Trophoblast cell (in vitro differentiated cells and primary cell): ENCODE data around the gene LYSET.

Experiments used
- DNase-seq, 2 donors: peaks; one replicate each; pipeline ENCODE4 v3.0.0-alpha.2; 2016
- H2AFZ ChIP-seq: 2 replicates; pipeline ENCODE4 v1.6.1; 2013; ENCODE audit warnings: low read length, moderate library complexity, mild to moderate bottlenecking; ENCODE audit not compliant: insufficient read depth, poor library complexity
- H2AK5ac ChIP-seq: 2 replicates; pipeline ENCODE4 v1.6.1; 2013; ENCODE audit warnings: mild to moderate bottlenecking, low read length
- H2BK120ac ChIP-seq: 2 replicates; pipeline ENCODE4 v1.6.1; 2013; ENCODE audit warnings: low read length, mild to moderate bottlenecking, moderate library complexity; ENCODE audit not compliant: insufficient read depth, poor library complexity
- H2BK12ac ChIP-seq: 2 replicates; pipeline ENCODE4 v1.6.1; 2013; ENCODE audit warnings: mild to moderate bottlenecking, low read length, moderate library complexity
- H2BK5ac ChIP-seq: 2 replicates; pipeline ENCODE4 v1.6.1; 2013; ENCODE audit warnings: low read length, low read depth, moderate library complexity, mild to moderate bottlenecking; ENCODE audit not compliant: poor library complexity
- H3K14ac ChIP-seq: 2 replicates; pipeline ENCODE4 v1.6.1; 2013; ENCODE audit warnings: mild to moderate bottlenecking, low read length
- H3K18ac ChIP-seq: 2 replicates; pipeline ENCODE4 v1.6.1; 2013; ENCODE audit warnings: mild to moderate bottlenecking, low read length
- H3K23ac ChIP-seq: 2 replicates; pipeline ENCODE4 v1.6.1; 2013; ENCODE audit warnings: low read length
- H3K27ac ChIP-seq: 2 replicates; pipeline ENCODE4 v1.5.1; 2013; ENCODE audit warnings: low read depth, mild to moderate bottlenecking, inconsistent platforms, low read length, moderate library complexity
- H3K27me3 ChIP-seq: 2 replicates; pipeline ENCODE4 v1.6.1; 2013; ENCODE audit warnings: inconsistent platforms, mild to moderate bottlenecking, low read length, moderate library complexity; ENCODE audit not compliant: insufficient read depth
- H3K36me3 ChIP-seq, 2 experiments: 1 replicate in 1 of 2; 2 replicates in 1 of 2; pipeline ENCODE4 v1.6.1; 2013; ENCODE audit warnings: low read length in 2 of 2, mild to moderate bottlenecking in 2 of 2, moderate library complexity in 1 of 2; ENCODE audit not compliant: insufficient read depth in 2 of 2, control insufficient read depth in 1 of 2
- H3K4ac ChIP-seq: 2 replicates; pipeline ENCODE4 v1.6.1; 2013; ENCODE audit warnings: low read depth, mild to moderate bottlenecking, low read length, moderate library complexity
- H3K4me1 ChIP-seq, 2 experiments: 1 replicate in 1 of 2; 2 replicates in 1 of 2; pipeline ENCODE4 v1.6.1; 2013; ENCODE audit warnings: low read length in 2 of 2, mild to moderate bottlenecking in 2 of 2, moderate library complexity in 1 of 2; ENCODE audit not compliant: insufficient read depth in 2 of 2, control insufficient read depth in 1 of 2
- H3K4me2 ChIP-seq: 2 replicates; pipeline ENCODE4 v1.6.1; 2013; ENCODE audit warnings: inconsistent platforms, mild to moderate bottlenecking, low read length, moderate library complexity
- H3K4me3 ChIP-seq: 2 replicates; pipeline ENCODE4 v1.5.1; 2013; ENCODE audit warnings: mild to moderate bottlenecking, low read depth, low read length, inconsistent platforms
- H3K79me1 ChIP-seq: one replicate; pipeline ENCODE4 v1.6.1; 2013; ENCODE audit warnings: low read length
- H3K79me2 ChIP-seq: 2 replicates; pipeline ENCODE4 v1.6.1; 2013; ENCODE audit warnings: low read length, mild to moderate bottlenecking; ENCODE audit not compliant: control insufficient read depth, insufficient read depth, poor library complexity
- H3K9ac ChIP-seq: 2 replicates; pipeline ENCODE4 v1.6.1; 2013; ENCODE audit warnings: mild to moderate bottlenecking, low read length
- H3K9me3 ChIP-seq: 2 replicates; pipeline ENCODE4 v1.6.1; 2013; ENCODE audit warnings: low read depth, mild to moderate bottlenecking, control low read depth, inconsistent platforms, low read length; ENCODE audit not compliant: insufficient read depth
- H4K12ac ChIP-seq: 2 replicates; pipeline ENCODE4 v1.6.1; 2013; ENCODE audit warnings: low read depth, mild to moderate bottlenecking, low read length, moderate library complexity
- H4K8ac ChIP-seq: 2 replicates; pipeline ENCODE4 v1.6.1; 2013; ENCODE audit warnings: low read depth, mild to moderate bottlenecking, low read length, moderate library complexity
- H4K91ac ChIP-seq: one replicate; pipeline ENCODE4 v1.6.1; 2013; ENCODE audit warnings: low read depth, mild to moderate bottlenecking, low read length, moderate library complexity
- WGBS: extraction: QIAGEN DNeasy Blood & Tissue Kit; methylation state at CpG from one replicate; pipeline ENCODE4 v1.1.7; 2013; ENCODE audit warnings: missing lambda C conversion rate; ENCODE audit not compliant: insufficient read length, insufficient coverage; ENCODE audit errors: extremely low coverage; 5-methylcytosine and 5-hydroxymethylcytosine counted together

LYSET gene

DNA sequence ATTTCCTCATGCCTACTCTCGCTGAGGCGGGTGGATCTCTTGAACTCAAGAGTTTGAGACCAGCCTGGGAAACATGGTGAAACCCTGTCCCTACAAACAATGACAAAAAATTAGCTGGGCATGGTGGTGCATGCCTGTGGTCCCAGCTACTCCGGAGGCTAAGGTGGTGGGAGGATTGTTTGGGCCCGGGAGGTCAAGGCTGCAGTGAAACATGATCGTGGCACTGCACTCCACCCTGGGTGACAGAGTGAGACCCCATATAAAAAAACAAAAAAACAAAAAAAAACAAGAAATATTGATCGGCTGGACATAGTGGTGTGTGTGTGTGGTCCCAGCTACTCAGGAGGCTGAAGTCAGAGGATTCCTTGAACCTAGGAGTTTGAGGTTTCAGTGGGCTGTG, 9.6 kb upstream of the LYSET start:
- no peak overlapping the region for H3K4me3 ChIP-seq
- H2BK5ac ChIP-seq: no peak overlapping the region
- no peak overlapping the region for H2AK5ac ChIP-seq
- WGBS: no CpG with 5 or more reads among the region's 6 CpGs
- H3K79me1 ChIP-seq: no peaks in the 10 kb centered on the region
- no peak overlapping the region for H2BK12ac ChIP-seq
- no peak overlapping the region for H3K9ac ChIP-seq
- H3K23ac ChIP-seq: no peak overlapping the region
- H3K4ac ChIP-seq: no peak overlapping the region
- H4K12ac ChIP-seq: no peak overlapping the region
- no peaks in the 10 kb centered on the region for H3K4me1 ChIP-seq
- no peaks in the 10 kb centered on the region for H3K79me2 ChIP-seq
- no peaks in the 10 kb centered on the region for H3K27me3 ChIP-seq
- no peak overlapping the region for H3K14ac ChIP-seq
- H3K4me2 ChIP-seq: no peak overlapping the region
- no peak overlapping the region for H3K18ac ChIP-seq
- no peak overlapping the region for H4K91ac ChIP-seq
- no peak overlapping the region for H2AFZ ChIP-seq
- H2BK120ac ChIP-seq: no peak overlapping the region
- no peaks in the 10 kb centered on the region for H3K9me3 ChIP-seq
- DNase-seq: no peak
- no peak overlapping the region for H4K8ac ChIP-seq
- no peaks in the 10 kb centered on the region for H3K36me3 ChIP-seq
- no peak overlapping the region for H3K27ac ChIP-seq

DNA sequence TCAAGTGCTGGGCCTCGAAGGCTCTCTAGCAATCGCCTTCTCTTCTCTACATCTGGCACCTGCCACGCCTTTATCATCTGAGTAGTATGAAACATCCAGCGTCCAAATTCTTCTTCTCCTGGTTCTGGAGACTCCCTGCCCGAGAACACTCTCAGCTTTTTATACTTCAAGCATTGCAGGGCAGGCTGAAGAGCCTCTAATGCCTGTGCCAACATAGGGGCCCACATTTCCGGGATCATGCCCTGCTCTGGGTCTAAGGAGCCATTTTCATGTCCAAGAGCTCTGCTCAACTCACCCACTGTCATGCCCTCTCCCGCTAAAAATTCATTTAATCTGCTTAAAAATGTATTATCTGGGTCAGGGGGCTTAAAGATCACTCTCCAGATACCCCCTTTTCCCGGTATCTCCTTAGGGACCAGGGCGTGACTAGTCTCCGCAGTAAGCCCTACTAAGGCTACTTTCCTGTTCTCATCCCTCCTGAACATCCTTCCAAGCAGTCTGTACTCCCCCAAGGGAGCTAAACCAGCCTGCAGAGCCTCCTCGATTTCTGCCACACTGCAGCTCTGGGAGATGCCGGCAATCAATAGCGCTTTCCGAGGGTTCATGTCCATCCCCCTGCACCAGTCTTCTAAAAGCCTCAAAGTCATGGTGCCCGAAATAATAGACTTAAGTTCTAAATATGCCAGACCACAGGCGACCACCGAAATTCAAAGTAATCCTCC, 1.4 kb upstream of the LYSET start:
- Histone ChIP-seq H3K79me1 (peaks cover 8% of the 10 kb centered on the region), H2BK5ac (no peak overlapping the region), H3K36me3 (peaks cover 4 to 5% of the 10 kb centered on the region in 2 experiments), H2BK120ac (no peak overlapping the region), H2AK5ac (no peak overlapping the region), H3K4me1 (peaks cover 2 to 3% of the 10 kb centered on the region in 2 experiments), H3K23ac (no peak overlapping the region), H2AFZ (no peak overlapping the region), H4K91ac (no peak overlapping the region), H3K9ac (no peak overlapping the region), H4K12ac (no peak overlapping the region), H3K9me3 (no peaks in the 10 kb centered on the region), H4K8ac (no peak overlapping the region), H2BK12ac (no peak overlapping the region), H3K4ac (no peak overlapping the region), H3K27ac (no peak overlapping the region), H3K18ac (no peak overlapping the region), H3K4me2 (peak overlapping the region; percentile 78), H3K27me3 (no peaks in the 10 kb centered on the region), H3K79me2 (peaks cover 3% of the 10 kb centered on the region), H3K4me3 (peak overlapping the region; percentile 90), H3K14ac (no peak overlapping the region)
- no peak for DNase-seq
- WGBS: no CpG with 5 or more reads among the region's 17 CpGs

DNA sequence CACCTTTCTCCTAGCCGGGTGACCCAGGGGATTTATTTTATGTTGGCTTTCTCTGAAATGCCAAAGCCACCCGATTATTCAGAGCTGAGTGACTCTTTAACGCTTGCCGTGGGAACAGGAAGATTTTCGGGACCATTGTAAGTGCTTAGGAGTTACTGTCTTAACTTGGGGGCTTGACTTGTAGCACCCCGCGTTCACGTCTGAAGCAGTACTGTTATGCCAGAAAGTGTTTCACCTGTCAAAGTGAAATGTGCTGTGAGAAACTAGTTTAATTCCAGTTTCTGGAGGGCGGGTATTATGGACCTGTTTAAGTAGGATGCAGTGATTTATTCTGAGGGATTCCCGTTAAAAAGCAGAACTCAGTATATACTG, 218 bp downstream of the LYSET start:
- peak overlapping the region; percentile 90 for H3K9ac ChIP-seq
- H3K4me2 ChIP-seq: peak overlapping the region; percentile 96
- H2BK12ac ChIP-seq: no peak overlapping the region
- H2BK120ac ChIP-seq: peak overlapping the region; percentile 46
- no peak for DNase-seq
- peaks cover 2 to 3% of the 10 kb centered on the region in 2 experiments for H3K4me1 ChIP-seq
- peak overlapping the region; percentile 50 for H3K4ac ChIP-seq
- peak overlapping the region; percentile 55 for H2BK5ac ChIP-seq
- H4K91ac ChIP-seq: peak overlapping the region; percentile 84
- H3K79me2 ChIP-seq: peaks cover 3% of the 10 kb centered on the region
- no peaks in the 10 kb centered on the region for H3K9me3 ChIP-seq
- H4K12ac ChIP-seq: peak overlapping the region; percentile 27
- H3K23ac ChIP-seq: no peak overlapping the region
- no peak overlapping the region for H2AK5ac ChIP-seq
- peaks cover 8% of the 10 kb centered on the region for H3K79me1 ChIP-seq
- H3K36me3 ChIP-seq: peaks cover 4 to 5% of the 10 kb centered on the region in 2 experiments
- H4K8ac ChIP-seq: peak overlapping the region; percentile 41
- peak overlapping the region; percentile 54 for H3K14ac ChIP-seq
- WGBS: no CpG with 5 or more reads among the region's 10 CpGs
- H3K27me3 ChIP-seq: no peaks in the 10 kb centered on the region
- peak overlapping the region; percentile 97 for H3K27ac ChIP-seq
- no peak overlapping the region for H3K18ac ChIP-seq
- H2AFZ ChIP-seq: peak overlapping the region; percentile 72
- peak overlapping the region; percentile 84 for H3K4me3 ChIP-seq

DNA sequence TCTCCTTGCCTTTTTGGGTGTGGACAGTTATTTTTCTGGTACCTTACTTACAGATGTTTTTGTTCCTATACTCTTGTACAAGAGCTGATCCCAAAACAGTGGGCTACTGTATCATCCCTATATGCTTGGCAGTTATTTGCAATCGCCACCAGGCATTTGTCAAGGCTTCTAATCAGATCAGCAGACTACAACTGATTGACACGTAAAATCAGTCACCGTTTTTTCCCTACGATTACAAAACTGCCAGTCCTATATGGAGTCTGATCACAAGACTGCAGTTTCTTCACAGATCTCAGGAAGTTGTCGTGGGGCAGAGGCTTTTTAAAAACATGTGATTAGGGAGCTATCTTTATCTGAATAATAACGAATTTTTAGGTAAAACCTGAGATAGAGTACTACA, 1.3 kb downstream of the LYSET start:
- Histone ChIP-seq H4K91ac (no peak overlapping the region), H3K27ac (no peak overlapping the region), H3K4me3 (no peak overlapping the region), H3K79me1 (peaks cover 8% of the 10 kb centered on the region), H3K9ac (no peak overlapping the region), H3K4me1 (peaks cover 2 to 3% of the 10 kb centered on the region in 2 experiments), H2BK12ac (no peak overlapping the region), H2AFZ (no peak overlapping the region), H2BK5ac (no peak overlapping the region), H3K4me2 (no peak overlapping the region), H3K18ac (no peak overlapping the region), H3K23ac (no peak overlapping the region), H4K8ac (no peak overlapping the region), H3K9me3 (no peaks in the 10 kb centered on the region), H2AK5ac (no peak overlapping the region), H3K4ac (no peak overlapping the region), H3K14ac (no peak overlapping the region), H3K79me2 (peaks cover 3% of the 10 kb centered on the region), H3K27me3 (no peaks in the 10 kb centered on the region), H2BK120ac (no peak overlapping the region), H3K36me3 (peaks cover 4 to 5% of the 10 kb centered on the region in 2 experiments), H4K12ac (no peak overlapping the region)
- peak; percentile 48 to 74 for DNase-seq
- WGBS: no CpG with 5 or more reads among the region's 6 CpGs
